HG03457 (cell line): ENCODE data around the gene KCNG3.
"Not testable (repeated sequence)": the region's sequence is repeated elsewhere in the genome, so short reads cannot be mapped to it uniquely, and the experiment has no call there.

Experiments used
- ATAC-seq: cut with Tn5 transposase; IDR thresholded peaks from one replicate; pipeline ENCODE4 v1.9.1; 2021; ENCODE audit warnings: moderate number of reproducible peaks; ENCODE audit not compliant: unreplicated experiment

The KCNG3 gene

DNA sequence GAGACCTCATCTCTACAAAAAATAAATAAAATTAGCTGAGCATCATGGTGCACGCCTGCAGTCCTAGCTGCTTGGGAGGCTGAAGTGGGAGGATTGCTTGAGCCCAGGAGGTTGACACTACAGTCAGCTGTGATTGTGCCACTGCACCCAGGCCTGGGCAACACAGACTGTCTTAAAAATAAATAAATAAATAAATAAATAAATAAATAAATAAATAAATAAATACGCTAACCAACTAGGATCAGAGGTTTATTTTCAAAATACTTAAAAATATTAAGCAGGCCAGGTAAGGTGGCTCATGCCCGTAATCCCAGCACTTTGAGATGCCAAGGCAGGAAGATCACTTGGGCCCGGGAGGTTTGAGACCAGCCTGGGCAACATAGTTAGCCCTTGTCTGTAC lies 63.6 kb downstream of the KCNG3 start:
- no peak for ATAC-seq

DNA sequence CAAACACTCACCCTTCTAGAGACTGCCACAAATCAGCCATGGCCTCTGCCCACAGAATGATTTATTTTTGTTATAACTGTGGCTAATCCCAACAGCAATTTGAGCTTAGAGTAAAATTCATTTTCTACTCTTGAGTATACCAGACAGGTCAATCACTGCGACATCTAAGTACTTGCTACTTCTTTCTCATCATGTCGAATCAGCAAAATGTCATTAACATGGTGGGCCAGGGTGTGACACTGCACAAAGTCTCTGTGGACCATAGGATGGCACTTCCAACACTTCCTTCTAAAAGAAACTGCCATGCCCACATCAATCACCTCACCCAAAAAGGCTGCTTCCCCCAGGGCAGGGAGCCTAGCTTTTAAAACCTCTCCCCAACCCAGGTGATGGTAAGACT lies 64.4 kb downstream of the KCNG3 start:
- no peak for ATAC-seq

DNA sequence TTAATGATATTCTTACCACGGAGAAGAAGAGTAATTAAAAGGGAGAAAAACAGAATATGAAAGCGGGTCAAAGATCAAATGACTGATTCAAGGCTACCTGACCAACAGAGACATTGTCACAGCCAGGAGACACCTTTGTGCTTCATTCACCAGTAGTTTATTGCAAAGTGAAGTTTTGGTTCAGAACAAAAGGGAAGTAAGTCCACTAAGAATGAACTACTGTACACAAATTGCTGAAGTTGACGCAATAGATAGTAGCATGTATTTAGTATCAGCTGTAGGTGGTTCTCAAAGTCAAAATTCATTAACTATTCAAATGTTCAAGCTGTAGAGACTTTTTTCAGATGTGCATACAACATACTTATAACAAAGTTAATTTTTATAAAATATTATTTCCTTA lies 68.1 kb downstream of the KCNG3 start:
- ATAC-seq, result no peak

DNA sequence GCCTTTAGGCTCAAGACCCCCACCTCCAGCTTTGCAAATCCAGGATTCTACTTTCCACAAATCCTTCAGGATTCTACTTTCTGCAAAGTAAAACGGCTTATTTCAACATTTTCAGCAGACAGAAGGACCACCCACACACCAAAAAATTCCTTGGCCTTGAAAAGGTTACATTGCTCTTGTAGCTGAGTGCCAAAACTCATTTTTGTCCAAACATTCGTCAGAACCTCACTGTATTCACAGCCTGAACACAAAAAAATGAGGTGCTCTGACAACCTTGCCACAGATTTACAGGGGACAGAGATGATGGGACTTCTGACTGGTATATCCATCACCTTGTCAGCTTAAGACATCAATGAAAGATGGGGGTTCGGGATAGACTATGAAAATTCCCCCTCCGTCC lies 69.7 kb downstream of the KCNG3 start:
- no peak for ATAC-seq

DNA sequence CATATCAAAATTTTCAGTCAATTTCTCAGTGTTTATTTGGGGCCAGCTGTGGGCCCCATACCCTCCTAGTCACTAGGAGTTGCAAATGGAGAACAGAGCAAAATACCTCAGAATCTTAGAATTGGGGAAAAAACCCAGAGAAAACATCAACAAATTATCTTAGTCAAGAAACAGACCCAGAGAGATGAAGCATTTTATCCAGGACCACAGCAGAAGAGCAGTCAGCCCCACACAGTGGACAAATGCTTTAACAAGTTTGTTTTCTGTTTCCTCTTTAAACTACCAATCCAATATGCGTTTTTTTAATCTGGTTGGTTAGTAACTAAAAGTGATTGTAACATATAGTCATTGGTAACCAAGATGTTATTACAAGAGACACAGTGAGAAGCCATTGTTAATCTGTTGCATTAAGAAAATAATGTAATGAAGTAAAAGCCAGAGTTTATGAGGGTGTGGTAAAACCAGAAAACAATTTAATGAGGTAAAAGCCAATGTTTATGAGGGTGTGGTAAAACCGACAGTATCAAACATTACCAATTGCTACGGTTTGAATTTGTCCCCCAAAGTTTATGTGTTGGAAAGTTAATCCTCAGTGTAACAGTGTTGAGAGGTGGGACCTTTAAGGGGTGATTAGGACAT lies 72.1 kb downstream of the KCNG3 start:
- no peak for ATAC-seq

DNA sequence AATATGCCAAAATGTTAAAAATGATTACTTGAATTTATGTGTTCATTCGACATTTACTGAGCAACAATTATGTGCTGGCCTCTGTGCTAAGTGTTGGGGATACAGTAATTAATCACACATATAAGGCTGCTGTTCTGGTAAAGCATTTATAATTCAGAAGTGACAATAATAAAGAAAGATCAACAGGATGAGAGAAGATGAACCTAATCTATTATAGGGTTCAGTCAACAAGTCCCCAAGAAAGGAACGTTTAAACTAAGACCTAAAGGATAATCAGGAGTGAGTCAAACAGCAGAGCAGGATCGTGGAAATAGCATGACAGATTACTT lies 72.7 kb downstream of the KCNG3 start:
- ATAC-seq, result no peak

DNA sequence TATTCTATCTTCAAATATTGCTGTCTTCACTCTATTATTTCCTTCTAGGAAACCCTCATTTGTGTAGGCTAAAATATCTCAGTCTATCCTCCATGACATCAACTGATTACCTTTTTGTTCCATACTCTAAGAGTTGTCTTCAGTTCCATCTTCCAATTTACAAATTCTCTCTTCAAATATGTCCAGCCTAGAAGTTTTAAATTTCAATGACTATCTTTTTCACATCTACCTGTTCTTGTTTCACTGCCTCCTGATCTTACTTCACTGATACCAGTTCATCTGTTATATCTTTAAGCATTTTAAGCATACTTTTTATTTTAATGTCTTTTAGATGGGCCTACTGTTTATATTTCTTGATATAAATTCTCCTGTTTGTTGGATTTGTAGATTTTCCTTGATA lies 79.1 kb downstream of the KCNG3 start:
- ATAC-seq, result no peak

DNA sequence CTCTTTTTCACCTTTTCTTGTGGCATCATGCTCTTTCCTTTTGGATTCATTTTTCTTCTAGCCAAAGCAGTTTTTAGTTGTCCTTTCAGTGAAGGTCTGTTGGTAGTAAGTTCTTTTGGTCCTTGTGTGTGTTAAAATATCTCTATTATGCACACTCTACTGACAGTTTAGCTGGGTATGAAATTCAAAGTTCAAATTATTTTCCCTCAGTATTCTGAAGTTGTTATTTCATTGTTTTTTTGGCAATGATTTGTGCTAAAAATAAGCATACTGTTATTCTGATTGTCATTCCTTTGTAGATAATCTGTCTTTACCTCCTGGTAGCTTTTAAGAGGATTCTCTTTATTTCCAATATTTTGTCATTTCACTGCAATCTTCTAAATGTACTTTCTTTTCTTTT lies 79.6 kb downstream of the KCNG3 start:
- no peak for ATAC-seq

DNA sequence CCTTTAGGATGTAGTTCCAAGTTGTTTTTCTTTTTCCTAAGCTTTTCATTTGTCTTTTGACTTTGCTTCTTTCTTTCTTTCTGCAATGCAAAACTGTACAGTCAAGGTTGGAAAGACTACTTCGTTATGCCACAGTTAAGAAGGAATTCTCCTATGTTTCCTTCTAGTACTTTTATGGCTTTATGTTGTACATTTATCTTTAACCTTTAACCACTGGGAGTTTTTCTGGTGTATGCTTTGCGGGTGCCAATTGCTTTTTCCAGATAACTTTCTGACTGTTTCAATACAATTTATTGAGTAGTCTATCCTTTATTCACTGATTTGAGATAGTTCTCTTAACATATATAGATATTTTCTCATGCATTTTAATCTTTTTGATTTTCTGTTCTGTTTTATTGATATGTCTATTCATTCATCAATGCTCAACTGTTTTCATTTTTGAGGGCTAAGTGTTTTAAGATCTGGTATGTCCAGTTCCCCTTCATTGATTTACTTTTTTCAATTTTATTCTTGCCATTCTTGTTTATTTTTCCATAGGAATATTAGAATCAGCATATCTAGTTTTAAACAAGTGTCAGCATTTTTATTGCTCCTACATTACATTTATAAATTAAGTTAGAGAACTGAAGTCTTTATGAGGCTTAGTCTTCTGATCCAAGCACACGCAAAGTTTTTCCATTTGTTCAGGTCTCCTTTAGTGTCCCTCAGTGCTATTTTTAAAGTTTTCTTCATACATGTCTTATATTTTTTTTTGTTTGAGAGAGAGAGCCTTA lies 82.9 kb downstream of the KCNG3 start:
- no peak for ATAC-seq

DNA sequence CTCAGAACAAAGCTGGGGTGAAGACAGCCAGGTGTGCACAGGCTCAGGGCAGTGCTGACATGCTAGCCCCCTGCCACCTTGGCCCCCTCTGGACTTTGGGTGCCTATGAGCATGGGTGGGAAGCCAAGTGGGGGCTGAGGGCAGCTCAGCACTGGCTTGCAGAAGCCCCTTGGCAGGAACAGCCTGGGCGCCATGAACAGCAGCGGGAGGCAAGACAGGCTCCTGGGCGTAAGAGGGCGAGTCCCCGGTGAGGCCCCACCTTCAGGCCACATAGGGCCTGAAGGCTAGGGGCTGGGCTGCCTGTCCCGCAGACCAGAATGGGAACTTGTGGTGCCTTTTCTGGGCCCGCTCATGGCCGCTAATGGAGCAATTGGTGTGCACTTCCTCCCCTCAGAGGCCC lies 85.8 kb downstream of the KCNG3 start:
- ATAC-seq, result no peak

DNA sequence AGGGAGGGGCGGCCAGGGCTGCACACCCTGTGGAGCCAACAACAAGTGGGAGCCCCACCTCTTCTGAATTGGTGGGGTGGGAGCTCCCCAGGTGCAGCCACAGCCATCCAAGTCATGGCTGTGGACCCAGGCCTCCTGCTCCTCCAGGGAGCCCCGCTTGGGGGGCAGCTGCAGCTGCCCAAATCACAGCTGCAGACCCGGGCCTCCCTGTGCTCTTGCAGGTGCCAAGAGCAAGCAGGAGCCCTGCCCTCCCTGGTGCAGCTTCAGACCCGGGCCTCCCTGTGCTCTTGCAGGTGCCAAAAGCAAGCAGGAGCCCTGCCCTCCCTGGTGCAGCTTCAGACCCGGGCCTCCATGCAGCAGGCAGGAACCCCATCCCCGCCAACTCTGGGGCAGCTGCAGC lies 86.3 kb downstream of the KCNG3 start:
- ATAC-seq, result no peak

DNA sequence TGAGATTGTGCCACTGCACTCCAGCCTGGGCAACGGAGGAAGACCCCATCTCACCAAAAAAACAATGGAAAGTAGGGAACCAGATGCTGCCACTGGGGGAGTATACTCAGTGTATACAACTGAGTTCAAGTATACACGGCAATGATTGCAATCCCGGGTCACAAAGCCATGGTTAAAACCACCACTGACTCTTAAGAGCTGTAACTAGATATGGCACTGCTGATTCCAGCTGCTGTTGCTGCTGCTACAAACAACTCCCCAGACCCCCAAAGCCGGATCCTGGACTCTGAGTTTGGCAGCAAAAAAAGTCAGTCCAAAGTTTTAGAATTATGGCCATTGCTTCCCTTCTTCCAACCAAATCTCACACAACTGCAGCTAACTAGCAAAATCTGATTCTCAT lies 89.1 kb downstream of the KCNG3 start:
- no peak for ATAC-seq

DNA sequence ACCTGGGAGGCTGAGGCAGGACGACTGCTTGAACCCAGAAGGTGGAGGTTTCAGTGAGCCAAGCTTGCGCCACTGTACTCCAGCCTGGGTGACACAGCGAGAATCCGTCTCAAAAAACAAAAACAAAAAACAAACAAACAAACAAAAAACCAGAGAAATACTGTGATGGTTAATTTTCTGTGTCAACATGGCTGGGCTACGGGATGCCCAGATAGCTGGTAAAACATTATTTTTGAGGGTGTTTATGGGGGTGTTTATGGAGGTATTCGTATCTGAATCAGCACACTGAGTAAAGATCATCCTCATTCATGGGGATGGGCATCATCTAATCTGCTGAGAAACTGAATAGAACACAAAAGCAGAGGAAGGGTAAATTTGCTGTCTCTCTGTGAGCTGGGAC lies 92.0 kb downstream of the KCNG3 start:
- ATAC-seq, result no peak

DNA sequence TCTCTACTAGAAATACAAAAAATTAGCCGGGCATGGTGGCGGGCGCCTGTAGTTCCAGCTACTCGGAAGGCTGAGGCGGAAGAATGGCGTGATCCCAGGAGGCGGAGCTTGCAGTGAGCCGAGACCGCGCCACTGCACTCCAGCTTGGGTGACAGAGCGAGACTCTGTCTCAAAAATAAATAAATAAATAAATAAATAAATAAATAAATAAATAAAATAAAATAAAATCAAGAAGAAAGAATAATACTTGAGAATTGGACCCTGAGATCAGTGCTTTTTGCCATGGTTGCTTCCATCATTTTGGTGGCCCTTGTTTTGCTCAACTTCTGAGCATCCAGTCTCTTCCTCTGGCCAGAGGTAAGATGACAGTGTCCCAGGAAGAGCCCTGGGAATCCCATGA lies 95.7 kb downstream of the KCNG3 start:
- ATAC-seq, result not testable (repeated sequence)

DNA sequence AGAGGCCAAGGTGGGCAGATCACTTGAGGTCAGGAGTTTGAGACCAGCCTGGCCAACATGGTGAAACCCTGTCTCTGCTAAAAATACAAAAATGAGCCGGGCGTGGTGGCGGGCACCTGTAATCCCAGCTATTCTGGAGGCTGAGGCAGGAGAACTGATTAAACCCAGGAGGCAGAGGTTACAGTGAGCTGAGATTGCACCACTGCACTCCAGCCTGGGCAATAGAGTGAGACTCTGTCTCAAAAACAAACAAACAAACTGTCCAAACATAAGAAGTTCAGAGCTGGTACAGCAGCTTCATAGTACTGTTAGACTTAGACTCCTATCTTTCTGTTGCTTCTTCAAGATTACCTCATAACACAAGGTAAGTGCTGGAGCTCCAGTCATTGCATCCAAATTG lies 100.5 kb downstream of the KCNG3 start:
- ATAC-seq, result not testable (repeated sequence)

DNA sequence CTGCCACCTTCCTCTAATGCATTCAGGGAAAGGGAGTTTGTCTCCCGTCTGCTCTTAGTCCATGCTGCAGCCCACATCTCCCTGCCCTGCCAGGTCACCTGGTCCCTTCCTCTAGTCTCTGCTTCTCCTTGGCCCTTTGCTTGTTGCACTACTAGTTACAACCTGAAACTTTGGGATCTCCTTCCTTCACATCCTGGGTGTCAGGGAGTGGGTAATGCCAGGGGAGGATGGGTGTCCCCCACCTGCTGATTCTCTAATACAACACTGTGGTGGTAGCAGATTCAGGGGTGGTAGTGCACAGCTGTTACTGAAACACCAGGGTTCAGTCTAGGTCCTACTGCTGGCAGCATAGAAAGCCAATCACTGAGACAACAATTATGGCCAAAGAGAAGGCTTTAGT lies 101.6 kb downstream of the KCNG3 start:
- no peak for ATAC-seq
